HG03175 (cell line): ENCODE data around the gene IGFALS.
"Not testable (repeated sequence)": the region's sequence is repeated elsewhere in the genome, so short reads cannot be mapped to it uniquely, and the experiment has no call there.

Experiments used
- ATAC-seq: cut with Tn5 transposase; IDR thresholded peaks from one replicate; pipeline ENCODE4 v1.9.1; 2021; ENCODE audit warnings: mild to moderate bottlenecking, moderate library complexity; ENCODE audit not compliant: unreplicated experiment

The IGFALS gene

DNA sequence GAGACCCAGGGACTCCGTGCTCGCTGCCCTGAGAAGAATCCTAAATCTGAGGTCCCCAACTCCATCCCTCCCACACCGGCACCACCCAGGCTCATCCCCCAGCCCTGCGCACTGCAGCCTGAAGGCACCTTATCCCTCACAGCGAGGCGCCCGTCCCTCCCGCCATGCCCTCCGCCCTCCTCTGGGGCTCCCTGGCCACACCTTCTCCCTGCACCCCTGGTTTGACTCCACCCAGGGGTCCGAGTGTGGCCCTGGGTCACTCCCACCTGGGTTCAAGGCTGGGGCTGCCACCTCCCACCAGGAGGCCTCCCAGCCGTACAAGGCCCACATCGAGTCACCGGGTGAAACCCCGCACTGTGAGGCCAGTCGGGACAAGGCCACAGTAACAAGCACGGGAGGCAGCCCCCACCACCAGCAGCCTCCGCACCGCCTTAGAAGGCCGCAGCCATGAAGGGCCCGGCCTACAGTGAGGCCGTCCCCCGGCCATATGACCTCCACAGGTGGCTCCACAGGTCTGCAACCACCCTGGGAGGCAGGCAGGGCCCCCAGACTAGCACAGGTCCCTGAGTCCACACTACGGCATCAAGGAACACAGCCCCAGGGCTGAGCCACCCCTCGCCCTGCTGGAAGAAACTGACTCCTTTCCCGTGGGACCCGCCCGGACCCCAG is 24.8 kb upstream of the IGFALS start:
- ATAC-seq, result no peak

- ATAC-seq, result no peak
These were observed 24.2 kb upstream of the IGFALS start for GRCh38 chr16:1817716-1818115.

DNA sequence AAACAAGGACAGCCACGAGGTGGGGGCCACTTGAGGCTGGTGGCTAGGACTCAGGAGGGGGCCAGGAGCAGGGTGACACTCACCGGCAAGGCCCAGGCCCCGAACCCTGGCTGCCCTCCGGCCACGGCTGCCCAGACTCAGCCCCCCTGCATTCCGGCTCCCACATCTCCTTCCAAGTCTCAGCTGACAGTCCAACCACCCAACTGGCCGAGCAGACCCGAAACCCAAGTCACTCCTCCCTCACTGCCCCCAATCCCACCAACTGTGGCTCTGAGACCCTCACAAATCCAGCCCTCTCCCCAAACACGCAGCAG is 23.7 kb upstream of the IGFALS start:
- no peak for ATAC-seq

DNA sequence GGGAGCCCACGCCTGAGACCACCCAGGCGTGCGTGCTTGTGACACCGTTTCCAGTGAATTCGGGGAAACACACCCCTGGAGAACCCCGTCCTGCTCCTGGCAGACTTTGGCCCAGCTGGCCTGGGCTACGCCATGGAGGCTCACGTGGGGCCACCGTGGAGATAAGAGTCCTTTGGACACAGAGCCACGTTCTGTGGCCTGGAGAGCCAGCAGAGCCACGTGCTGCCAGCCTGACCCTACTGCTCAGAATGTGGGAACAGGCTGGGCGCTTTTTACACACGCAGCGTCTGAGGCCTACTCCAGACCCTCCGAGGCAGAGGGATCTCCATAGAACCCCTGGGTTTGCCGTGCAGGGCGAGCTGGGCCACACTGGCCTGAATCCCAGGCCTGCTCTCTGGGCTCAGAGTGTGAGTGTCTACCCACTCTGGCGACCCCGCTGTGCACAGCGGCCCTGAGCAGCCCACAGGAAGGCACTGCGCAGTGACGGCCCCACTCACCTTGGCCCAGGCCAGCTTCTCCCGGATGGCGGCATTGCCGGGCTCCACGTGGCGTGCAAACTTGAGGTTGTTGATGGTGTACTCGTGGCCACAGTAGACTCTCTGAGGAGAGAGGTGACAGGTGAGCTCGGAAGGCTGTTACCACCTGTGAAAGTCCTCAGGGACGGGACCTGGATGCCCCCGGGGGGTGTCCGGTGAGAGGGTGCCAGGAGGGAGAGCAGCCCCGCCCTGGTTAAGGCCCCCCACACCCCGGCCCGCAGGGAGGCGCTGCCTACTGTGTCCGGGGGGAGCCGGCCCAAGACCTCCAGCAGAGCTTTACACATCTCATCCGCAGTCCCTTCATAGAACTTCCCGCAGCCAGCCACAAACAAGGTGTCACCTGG is 23.1 kb upstream of the IGFALS start:
- no peak for ATAC-seq

- no peak for ATAC-seq
These were observed 22.0 kb upstream of the IGFALS start for GRCh38 chr16:1815461-1815860.

GRCh38 chr16:1812732-1813163 is 19.2 kb upstream of the IGFALS start:
- ATAC-seq, result no peak

GRCh38 chr16:1810536-1810935 is 17.0 kb upstream of the IGFALS start:
- ATAC-seq, result no peak

- ATAC-seq, result no peak
These were observed 16.6 kb upstream of the IGFALS start for GRCh38 chr16:1810106-1810505.

DNA sequence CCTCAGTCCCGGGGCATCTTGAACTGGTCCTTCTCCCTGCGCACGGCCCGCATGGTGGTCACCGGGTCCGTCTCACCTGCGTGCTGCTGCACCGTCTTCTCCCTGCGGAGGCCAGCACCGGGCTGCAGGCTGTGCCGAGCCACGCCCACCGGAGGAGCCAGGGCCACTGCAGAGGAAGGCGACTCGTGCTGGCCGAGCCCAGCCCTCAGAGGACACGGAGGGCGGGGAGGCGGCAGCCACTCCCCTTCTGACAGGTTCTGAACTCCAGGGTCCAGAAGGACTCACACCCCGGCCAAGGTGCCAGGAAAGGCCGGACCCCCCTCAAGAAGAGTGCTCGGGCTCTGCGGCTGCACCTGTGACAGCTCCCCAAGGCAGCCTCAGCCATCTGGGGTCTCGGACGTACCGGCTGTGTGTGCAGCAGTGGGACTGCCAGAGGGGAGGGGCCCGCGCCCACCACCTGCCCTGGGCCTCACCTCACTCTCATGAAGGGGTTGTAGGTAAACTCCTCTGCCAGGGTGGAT is 15.8 kb upstream of the IGFALS start:
- ATAC-seq, result no peak

GRCh38 chr16:1808691-1809090 is 15.2 kb upstream of the IGFALS start:
- no peak for ATAC-seq

- no peak for ATAC-seq
These were observed 14.1 kb upstream of the IGFALS start for GRCh38 chr16:1807626-1808025.

- ATAC-seq, result no peak
These were observed 7.2 kb upstream of the IGFALS start for GRCh38 chr16:1800701-1801100.

GRCh38 chr16:1799263-1799662 is 5.8 kb upstream of the IGFALS start:
- ATAC-seq, result not testable (repeated sequence)

DNA sequence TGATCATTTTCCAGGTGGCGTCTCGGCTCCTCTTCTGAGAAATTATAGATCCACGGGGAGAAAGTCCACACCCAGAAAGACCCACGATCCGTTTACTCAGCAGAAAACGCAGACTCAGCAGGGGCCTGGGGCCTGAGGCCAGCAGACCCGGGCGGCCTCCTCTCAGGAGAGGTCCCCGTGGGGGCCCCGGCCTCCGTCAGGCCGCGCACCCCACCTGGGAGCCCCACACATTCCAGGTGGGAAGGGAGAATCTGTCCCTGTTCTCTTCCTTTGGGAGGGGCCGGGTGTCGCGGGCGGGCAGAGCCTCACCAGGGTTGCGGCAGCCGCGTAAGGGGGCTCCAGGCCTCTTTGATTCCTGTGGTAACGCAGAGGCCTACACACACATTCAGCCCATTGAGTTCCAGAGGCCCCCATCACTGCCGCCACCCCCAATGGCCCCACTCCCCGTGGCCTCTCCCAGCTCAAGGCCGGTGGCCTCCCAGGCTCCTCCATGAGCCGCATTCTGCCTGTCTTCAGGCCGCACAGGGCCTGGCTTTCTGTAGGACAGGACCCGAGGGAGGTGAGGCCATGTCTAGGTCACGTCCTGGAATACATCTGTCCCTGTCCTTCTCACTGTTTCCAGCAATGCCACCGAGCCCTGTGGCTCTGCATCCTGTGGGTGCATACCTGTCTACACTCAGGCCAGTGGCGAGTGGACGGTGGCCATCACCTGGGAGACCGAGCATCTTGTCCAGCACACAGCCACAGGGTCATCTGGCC is 1.6 kb upstream of the IGFALS start:
- ATAC-seq, result no peak

- no peak for ATAC-seq
These were observed 841 bp upstream of the IGFALS start for GRCh38 chr16:1794221-1794871.

- no peak for ATAC-seq
These were observed 498 bp downstream of the IGFALS start for GRCh38 chr16:1792836-1793577.

DNA sequence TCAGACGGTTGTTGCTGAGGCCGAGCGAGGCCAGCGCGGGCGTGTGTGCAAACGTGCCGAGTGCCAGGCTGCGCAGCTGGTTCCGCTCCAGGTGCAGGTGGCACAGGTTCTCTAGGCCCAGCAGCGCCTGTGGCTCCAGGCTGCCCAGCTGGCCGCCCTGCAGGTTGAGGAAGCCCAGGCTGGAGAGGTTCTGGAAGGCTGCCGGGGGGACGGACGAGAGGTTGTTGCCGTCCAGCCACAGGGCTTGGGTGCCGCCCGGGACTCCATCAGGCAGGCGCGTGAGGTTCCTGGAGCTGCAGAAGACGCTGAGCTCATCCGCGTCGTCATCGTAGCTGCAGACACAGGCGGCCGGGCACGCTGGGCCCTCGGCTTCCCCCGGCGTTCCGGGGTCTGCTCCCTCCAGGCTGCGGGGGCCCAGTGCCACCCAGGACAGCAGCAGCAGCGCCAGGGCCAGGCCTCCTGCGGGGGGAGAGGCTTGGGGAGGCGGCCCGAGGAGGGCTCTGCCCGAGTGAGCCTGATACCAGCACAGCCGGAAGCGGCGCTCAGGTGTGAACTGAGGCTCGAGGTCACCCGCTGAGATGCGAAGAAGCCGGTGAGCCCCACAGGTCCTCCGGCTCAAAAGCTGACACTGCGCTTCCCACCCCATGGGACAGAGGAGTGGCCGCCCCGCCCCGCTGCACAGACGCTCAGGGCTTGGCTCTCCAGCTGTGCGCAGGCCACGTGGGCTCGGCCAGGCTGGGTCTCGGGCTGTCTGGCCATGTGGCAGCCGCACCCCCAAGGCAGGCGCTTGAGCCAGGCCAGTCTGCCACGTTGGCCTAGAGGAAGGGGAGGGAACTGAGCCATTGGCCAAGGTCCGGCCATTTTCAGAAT is 1.3 kb downstream of the IGFALS start:
- no peak for ATAC-seq

DNA sequence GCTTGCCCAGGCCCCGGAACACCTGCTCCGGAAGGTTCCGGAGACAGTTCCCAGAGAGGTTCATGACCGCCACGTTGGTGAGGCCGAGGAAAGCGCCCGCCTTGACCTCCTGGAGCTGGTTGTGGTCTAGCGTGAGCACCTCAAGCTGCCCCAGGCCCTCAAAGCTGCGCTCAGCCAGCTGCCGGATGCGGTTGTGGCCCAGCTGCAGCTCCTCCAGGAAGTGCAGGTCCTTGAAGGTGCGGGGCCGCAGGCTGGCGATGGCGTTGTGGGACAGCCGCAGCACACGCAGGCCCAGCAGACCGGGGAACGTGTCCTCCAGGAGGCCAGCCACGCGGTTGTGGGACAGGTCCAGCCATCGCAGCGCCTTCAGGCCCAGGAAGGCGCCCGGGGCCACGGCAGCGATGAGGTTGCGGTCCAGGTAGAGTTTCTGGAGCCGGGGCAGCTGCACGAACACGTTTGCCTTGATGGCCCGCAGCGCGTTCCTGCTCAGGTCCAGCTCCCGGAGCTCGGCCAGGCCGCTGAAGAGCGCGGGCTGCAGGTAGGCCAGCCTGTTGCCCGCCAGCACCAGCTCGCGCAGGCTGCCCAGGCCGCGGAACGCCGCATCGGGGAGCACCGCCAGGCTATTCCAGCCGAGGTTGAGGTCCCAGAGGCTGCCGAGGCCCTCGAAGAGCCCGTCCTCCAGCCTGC is 2.1 kb downstream of the IGFALS start:
- ATAC-seq, result no peak
